GM18517 (cell line): Measurements from ENCODE around the gene RNASET2.

ENCODE experiments used
- ATAC-seq: cut with Tn5 transposase; IDR thresholded peaks from one replicate; pipeline ENCODE4 v1.9.1; 2021; ENCODE audit warnings: mild to moderate bottlenecking, moderate library complexity; ENCODE audit not compliant: unreplicated experiment

Gene RNASET2

DNA sequence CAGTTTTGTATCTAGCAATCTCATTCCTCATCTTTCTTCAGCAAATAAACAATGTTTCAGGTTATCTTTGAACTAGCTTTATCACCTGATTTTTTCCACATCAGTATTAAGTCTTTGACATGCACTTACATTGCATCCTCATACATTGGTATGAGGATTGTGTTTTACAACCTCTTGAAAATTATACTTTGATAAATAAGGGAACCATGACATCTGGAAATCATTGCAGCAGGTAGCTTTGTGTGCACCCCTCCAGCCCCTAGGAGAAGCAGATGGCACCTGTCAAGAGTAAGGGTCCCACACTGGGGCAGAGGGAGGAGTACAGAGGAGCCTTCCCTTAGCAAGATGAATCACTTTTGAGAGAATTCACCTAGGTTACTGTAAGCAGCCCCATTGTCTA lies 13.7 kb upstream of the RNASET2 start:
- ATAC-seq = no peak

DNA sequence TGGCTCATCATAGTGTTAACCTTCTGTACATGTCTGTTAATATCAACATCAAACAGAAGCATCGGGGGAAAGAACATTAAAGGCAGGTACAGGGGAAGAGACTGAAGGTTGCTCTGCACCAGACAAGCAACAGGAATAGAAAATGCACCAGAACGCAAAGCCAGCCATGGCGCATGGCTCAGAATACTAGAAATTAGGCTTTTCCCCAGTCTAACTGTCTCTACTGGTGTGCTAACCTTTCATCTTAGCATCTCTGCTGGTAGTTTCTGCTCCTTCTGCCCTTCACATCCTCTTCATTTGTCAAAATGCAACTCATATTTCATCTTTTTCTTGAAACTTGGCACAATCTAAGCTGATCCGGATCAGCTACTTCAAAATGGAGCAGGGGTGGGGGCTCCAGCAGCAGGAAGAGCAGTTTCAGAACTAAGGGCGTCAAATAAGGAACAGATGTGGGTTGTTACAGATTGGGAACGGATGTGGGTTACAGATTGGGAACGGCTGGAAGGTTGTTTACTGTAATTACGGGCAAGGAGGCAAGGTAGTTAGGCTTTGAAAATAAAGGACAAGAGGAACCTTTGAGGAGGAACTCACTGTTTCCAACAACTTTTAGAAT lies 13.1 kb upstream of the RNASET2 start:
- ATAC-seq = no peak

DNA sequence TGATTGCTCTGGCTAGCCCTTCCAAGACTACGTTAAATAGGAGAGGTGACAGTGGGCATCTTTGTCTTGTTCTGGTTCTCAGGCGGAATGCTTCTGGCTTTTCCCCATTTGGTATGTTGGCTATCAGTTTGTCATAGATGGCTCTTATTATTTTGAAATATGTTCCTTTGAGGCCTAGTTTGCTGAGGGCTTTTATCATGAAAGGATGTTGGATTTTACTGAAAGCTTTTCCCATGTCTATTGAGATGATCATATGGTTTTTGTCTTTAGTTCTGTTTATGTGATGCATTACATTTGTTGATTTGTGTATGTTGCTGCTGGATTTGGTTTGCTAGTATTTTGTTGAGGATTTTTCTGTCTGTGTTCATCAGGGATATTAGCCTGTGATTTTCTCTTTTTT lies 9.9 kb upstream of the RNASET2 start:
- no peak for ATAC-seq

DNA sequence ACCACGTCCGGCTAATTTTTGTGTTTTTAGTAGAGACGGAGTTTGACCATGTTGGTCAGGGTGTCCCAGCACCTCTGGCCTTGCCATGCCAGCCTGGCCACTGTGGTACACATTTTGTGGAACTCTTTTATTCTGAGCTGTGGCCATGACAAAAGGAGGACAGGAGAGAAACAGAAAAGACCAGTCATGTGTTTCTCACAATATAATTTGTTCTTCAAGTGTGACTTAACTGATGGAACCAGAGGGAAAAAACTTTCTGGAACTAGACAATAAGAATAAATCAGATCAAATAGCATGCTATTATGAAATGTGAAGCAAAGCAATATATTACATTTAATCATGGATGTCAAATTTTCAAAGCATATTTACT lies 4.2 kb upstream of the RNASET2 start:
- no peak for ATAC-seq

DNA sequence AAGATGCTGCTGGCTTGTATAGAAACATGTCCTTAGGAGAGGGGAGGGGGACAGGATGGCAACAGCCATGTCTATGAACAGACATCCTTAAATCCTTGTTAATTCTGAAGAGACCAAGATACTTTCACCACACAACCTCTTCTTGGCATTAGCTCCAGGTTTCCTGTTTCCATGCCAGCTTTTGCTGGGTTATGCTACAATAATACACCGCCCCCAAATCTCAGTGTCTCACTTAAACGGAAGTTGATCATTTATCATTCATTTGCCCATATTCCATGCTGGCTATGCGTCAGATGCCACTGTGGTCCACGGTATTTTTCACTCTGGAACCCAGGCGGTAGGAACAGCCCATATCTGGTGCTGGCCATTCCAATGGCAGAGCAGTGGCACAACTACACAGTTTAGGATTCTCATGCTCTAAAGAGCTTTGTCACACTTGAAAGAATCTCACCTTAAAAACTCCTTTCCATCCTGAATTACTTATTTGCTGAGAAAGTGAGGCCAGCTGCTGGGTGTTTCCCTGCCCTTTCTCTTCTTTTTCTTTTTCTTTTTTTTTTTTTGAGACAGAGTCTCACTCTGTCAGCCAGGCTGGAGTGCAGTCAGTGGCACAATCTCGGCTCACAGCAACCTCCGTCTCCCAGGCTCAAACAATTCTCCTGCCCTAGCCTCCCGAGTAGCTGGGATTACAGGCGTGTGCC lies 3.7 kb upstream of the RNASET2 start:
- ATAC-seq = no peak

DNA sequence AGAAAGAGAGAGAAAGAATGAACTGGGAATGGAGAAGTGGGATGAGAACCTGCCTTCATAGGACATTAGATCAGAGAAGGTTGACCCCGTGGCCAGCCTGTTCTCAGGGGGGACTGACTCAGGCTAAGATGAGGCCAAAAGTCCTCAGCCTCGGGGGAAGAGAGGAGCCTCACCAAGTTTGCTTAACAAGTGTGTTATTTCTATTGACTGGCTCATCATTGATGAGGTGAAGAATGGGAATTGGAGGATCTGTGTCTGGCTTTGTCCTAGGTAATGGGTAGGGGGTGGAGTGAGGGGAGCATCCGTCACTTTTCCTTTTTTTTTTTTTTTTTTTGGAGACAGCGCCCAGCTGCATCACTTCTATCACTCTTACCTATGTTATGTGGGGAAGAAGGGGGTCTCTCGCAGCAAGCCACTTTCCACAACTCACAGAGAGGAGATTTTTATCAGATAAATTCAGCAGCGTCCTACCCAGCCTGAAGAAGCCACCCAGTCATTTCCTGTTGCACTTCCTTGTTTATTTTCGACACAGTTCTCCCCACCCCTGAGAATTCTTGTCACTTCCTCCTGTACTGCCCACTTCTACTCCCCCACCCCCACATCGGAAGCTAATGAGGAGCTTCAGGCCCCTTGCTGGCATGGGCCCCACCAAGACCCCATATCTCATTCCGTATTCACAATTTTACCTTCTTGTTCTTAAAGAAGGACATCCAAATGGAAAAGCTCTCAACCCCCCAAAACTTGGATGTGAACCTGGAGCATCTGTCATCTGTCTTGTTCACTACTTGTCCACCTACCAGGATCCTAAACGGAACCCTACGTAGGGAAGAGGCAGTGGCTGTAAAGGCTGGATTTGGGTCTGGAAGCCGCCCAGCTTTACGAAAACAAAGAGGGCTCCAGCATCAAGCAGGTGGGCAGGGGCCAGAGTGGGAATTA lies 2.8 kb upstream of the RNASET2 start:
- ATAC-seq = peak; percentile 22

DNA sequence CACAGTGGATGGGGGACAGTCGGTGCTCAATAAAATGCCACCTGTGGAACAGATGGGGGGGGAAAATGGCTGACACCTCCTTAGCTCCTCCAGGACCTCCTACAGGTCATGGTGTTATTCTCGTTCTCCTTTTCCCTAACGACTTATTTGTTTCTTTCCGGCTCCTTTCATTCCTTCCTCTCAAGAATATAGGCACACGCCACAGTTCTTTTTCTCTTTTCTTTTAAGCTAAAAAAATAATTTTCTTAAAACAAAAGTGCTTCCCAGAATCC lies 1.4 kb upstream of the RNASET2 start:
- no peak for ATAC-seq

DNA sequence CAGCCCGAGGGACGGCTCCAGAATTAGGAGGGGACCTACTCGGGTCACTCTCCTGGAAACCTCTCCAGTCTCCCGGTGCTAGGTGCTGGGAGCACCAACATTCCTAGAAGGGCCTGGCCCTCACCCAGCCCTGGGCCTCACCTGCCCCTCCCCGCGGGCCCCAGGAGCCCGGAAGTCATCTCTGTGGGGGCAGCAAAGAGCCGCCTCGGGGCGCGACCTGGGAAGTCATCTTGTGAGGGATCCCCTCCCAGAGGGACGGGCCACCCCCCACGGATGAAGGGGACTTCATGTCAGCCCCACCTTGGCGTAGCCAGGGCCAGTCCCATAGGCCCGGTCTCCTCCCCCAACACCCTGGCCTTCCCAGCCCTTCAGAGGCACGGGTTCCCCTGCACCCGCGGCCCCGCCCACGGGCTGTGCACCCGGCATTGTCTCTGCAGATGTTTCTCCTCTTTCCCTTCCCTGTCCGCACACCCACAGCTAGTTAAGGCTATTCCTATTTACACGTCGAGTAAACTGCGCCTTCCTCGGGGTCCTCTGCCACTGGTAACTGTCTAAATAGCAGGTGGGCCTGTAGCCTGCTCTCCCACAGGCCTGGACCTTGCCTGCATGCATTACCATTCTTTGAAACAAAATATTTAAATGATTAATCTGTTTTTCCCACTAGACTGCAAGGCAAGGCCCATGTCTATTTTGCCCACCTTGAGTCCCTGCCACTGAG lies 896 bp upstream of the RNASET2 start:
- peak; percentile 35 for ATAC-seq

DNA sequence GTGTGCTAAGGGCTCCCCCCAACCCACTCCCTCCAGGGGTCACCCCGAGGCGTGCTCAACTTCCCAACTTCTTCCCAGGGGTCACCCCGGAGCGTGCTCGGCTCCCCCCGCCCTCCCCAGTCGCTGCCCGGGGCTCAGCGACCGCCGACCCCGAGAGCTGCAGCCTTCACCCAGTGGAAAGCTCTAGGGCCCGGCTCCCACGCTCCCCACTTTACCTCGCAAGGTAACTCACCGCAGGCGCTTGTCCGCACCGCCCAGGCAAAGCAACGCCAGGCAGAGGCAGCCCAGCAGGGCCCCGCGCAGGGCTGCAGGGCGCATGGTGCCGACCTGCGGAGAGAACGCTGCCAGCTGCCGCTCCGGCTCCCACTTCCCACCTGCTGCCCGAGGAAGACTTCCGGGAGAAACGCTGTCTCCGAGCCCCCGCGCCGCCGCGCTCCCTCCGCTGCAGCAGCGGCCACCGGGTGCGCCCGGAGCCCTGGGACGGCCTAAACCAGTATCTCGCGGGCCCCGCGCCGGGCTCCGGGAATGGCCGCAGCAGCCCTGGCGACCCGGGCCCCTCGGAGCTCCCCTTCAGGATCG lies 396 bp downstream of the RNASET2 start:
- ATAC-seq = peak; percentile 1

DNA sequence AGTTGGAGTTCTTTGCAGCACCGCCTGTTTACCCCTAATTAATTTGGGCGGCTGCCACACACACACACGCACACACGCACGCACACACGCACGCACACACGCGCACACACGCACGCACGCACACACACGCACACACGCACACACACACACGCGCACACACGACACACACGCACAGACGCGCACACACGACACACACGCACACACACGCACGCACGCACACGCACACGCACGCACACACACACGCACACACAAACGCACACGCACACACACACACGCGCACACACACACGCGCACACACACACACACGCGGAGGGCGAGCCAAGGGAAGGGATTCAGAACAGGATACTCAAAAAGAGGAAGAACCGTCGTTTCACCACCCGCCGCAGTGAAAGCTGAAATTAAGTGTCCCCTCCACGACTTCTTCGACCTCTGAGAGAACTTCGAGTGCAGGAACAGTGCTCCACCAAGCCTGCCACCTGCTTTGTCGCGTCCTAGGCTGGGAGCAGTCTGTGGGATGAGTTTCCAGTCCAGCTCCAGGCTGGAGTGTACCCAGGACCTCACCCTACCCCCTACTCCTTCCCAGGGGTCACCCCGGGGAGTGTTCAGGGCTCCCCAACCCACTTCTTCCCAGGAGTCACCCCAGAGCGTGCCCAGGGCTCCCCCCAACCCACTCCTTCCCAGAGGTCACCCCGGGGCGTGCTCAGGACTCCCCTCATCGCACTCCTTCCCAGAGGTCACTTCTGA lies 1.1 kb downstream of the RNASET2 start:
- no peak for ATAC-seq

DNA sequence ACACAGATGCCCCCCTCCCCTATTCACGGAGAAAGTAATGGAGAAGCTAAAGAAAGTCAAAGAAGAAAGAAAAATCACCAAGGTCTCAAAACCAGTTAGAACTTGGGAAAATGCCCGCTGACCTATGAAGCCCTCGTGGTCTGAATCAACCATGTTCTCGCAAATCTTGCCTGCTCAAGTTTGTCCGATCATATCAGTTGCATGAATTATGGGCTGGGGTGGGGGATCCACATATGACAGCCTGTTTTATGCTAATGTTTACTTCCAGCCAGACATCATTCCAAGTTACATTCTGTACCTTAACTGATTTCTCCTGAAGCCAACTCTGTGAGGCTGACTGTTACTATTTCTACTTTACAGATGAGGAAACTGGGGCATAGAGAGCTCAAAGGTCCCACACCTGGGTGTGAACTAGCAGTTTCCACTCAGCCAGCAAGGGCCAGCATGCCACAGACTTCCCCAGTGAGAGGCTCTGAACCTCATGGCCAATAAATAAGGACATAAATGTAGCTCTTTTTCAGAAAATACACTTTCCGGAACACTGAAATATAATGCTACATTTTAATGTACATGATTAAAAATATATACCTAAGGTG lies 2.1 kb downstream of the RNASET2 start:
- ATAC-seq = no peak

DNA sequence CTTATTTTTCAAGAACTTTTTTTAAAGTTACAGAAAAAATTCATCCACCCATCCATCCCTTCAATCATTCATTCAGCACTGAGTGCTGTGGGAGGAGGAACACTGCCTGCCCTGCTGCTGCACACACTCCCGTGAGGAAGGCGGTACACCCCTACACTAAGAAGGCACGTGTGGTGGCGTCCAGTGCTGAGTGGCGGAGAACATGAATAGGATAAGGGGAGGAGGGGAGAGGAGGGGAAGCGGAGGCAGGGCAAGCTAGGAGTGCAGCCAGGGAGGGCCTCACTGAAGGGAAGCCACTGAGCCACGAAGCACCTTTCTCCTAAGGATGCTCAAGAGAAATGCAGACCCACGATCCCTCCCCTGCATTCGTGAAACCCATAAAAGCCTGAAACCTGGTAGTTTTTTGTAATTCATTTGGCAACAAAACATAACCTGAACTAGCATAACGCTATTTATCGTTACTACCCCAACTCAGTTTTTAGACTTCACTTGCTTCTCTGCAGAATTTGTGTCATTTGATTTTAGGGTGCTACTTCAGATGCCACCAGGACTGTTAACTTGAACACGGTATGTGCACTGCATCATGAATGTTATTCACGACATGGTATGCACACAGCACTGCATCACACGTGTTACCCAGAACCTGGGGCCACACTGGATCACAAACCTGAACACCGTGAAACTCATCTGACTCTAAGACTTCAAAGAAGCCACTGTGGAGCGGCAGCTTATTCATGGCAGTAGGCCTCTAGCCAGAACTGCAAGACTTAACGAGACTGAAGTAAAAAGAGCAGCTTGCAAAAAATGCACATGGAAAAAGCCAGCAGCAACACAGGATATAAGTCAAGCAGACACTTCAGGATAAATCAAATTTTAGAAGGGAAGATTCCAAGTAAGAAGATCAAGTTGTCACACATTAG lies 3.5 kb downstream of the RNASET2 start:
- ATAC-seq = no peak

DNA sequence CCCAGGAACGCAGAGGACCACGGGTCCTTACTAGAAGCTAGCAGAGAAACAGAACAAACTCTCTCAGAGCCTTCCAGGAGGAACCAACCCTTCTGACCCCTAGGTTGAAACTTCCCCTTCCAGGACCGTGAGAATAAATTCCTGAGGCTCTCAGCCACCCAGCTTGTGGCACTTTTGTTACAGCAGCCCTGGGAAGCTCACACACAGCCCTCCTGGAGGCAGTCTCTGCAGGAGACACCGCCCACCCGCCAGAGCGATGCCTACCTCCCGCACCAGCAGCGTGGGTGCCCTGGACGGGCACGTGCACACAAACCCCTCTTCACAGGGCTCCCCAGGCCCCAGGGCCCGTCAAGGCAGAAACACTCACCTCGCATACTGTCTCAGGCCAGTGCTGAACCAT lies 4.2 kb downstream of the RNASET2 start:
- ATAC-seq = no peak

DNA sequence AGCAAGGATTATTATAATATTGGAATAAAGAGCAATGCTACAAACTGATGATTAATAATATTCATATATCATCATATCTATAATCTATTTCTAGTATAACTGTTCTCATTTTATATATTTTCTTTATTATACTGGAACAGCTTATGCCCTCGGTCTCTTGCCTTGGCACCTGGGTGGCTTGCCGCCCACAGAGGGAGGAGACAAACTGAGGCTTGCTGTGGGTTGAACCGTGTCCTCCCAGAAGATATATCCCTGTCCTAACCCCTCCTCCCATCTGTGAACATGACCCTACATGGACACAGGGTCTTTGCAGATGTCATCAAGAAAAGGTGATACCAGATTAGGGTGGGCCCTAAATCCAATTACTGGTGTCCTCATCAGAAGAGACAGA lies 4.7 kb downstream of the RNASET2 start:
- no peak for ATAC-seq

DNA sequence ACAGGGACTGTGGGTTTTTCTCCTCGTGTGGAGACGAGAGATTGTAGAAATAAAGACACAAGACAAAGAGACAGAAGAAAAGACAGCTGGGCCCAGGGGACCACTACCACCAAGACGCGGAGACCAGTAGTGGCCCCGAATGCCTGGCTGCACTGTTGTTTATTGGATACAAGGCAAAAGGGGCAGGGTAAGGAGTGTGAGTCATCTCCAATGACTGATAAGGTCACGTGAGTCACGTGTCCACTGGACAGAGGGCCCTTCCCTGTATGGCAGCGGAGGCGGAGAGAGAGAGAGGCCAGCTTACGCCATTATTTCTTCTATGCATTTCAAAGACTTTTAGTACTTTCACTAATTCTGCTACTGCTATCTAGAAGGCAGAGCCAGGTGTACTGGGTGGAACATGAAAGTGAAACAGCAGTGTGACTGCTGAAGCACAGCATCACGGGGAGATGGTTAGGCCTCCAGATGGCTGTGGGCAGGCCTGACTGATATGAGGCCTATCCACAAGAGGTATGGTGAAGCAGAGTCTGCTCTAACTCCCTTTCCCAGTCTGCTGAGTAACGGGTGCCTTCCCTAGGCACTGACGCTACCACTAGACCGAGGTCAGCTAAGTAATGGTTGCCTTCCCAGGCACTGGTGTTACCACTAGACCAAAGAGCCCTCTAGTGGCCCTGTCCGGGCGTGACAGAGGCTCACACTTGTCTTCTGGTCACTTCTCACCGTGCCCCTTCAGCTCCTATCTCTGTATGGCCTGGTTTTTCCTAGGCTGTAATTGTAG lies 5.3 kb downstream of the RNASET2 start:
- ATAC-seq = peak; percentile 96

DNA sequence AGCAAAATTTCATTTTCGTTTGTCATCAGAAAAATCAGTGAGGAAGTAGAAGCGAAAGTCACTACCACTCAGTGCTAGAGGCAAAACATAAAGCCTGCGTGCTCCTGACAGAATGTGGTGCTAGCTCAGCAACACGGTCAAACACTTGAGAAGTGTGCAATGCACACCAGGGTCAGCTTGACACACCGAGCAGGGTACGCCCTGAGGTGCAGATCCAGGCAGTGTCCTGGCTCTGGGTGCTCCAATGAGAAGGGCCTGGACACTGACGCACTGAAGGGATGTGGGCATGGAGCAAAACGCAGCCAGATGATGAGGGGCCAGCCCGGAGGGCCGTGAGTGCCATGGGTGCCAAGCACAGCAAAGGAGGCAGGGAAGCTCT lies 5.9 kb downstream of the RNASET2 start:
- peak; percentile 46 for ATAC-seq

DNA sequence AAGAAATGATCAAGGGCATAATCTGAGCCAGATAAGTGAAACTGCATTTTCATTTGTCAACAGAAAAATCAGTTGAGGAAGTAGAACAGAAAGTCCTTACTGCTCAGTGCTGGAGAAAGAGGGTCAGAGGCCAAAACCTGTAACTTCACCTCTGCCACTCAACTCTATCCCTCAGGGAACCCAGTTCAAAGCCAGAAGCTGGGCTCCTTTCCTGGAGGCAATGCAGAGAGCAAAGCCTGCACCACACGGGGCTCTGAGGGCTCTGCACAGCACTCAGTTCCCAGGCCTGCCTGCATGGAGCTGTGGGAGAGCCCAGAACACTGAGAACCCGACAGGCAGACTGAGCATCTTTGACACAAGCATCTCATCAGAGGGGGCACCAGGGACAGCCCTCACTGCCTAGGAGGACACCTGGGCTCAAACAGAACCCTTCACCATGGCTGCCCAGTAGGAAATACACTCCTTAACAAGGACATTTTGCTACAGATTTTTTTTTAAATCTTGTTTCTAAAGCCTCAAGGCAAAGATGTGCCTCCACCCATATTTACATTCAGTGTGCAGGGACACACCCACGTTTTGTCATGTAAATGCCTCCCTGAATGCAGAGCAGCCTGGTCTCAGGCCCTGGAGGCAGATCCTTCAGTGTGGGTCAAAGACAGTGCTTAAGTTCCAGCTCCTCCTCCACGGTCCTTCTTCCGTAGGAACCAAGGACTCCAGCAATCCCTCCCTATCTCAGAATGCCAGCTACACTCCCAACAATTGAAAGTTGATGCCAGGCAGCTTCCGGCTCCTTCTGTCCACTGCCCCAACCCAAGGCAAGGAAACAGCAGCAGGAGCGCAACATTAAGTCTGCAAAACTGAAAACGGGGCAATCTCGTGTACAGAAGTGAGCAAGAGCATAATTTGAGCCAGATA lies 6.6 kb downstream of the RNASET2 start:
- ATAC-seq = no peak
